Left ventricle myocardium inferior (tissue), 1 donor: ENCODE measurements around the gene NODAL. TPM values are rescaled to one million over a fixed set of nuclear protein-coding genes. Genes with fewer than 3 reads are reported as not detected.
A peak's percentile ranks its signal among the peaks of the same experiment; 100 is the strongest.

Experiments
- DNase-seq: peaks from one replicate; pipeline ENCODE4 v3.0.0-alpha.2; 2020
- H3K27ac ChIP-seq: fragments of 200-600 bp; replicated peaks from 2 replicates; pipeline ENCODE4 v1.8.0; 2021
- H3K27me3 ChIP-seq: fragments of 200-600 bp; 2 replicates; pipeline ENCODE4 v1.8.0; 2021; ENCODE audit warnings: low read depth
- H3K36me3 ChIP-seq: fragments of 200-600 bp; 2 replicates; pipeline ENCODE4 v1.8.0; 2021
- H3K4me1 ChIP-seq: fragments of 200-600 bp; 2 replicates; pipeline ENCODE4 v1.8.0; 2021
- H3K4me3 ChIP-seq: fragments of 200-600 bp; 2 replicates; pipeline ENCODE4 v1.8.0; 2021; ENCODE audit warnings: mild to moderate bottlenecking, moderate library complexity
- H3K9me3 ChIP-seq: fragments of 200-600 bp; replicated peaks from 2 replicates; pipeline ENCODE4 v1.8.0; 2021
- CTCF ChIP-seq: fragments of 200-600 bp; IDR thresholded peaks from 2 replicates; pipeline ENCODE4 v1.8.0; 2021; ENCODE audit warnings: antibody characterized with exemption, mild to moderate bottlenecking, borderline replicate concordance
- intact Hi-C: fragments of 100-400 bp; cut with micrococcal nuclease; formaldehyde crosslinking; loops from one replicate; pipeline ENCODE4 v1.11.0; 2022
- total RNA-seq: library from RNA; stranded (reverse); fragmentation: NEBNext Ultra II Directional; extraction: Animal tissue kit (Norgen Biotek cat#: 25700); gene quantifications from one replicate; pipeline ENCODE4 v1.2.1, GENCODE V29; 2021
- donor health status: DM: no; HTN: yes; CAD: no; lungs with severe emphysema.

The NODAL gene
- total RNA-seq, 1 donor from 2014 or later = 0.16 TPM

GRCh38 chr10:70478191-70479164, 37.0 kb upstream of the NODAL start, which contains the start of gene PALD1:
PALD1 (plus strand) TSS chr10:70478767; CDS start chr10:70525952, 47,185 bp downstream.
- no peaks in the 10 kb centered on the region for H3K36me3 ChIP-seq
- intact Hi-C loops = loop anchor here (5.0 kb wide), 1 partner anchor 39 kb away; no protein-coding TSS in a partner anchor
- peaks cover 76% of the 10 kb centered on the region for H3K4me1 ChIP-seq
- no peaks in the 10 kb centered on the region for H3K27me3 ChIP-seq
- H3K9me3 ChIP-seq = no peaks in the 10 kb centered on the region
- peak within 1 kb of the TSS; percentile 88 for H3K27ac ChIP-seq
- peak; percentile 83 for DNase-seq
- peak; percentile 72 for TF ChIP-seq CTCF
- H3K4me3 ChIP-seq = peak within 1 kb of the TSS; percentile 77

GRCh38 chr10:70477661-70478162, 36.2 kb upstream of the NODAL start:
- Histone ChIP-seq H3K4me3 (peak overlapping the region; percentile 77), H3K27me3 (no peaks in the 10 kb centered on the region), H3K9me3 (no peaks in the 10 kb centered on the region), H3K36me3 (no peaks in the 10 kb centered on the region), H3K27ac (peak overlapping the region; percentile 88), H3K4me1 (peaks cover 69% of the 10 kb centered on the region)
- intact Hi-C loops = loop anchor here (5.0 kb wide), 1 partner anchor 40 kb away; no protein-coding TSS in a partner anchor
- DNase-seq = no peak
- no peak for TF ChIP-seq CTCF

GRCh38 chr10:70476249-70477035, 35.0 kb upstream of the NODAL start:
- DNase-seq = no peak
- intact Hi-C loops = loop anchor here (5.0 kb wide), 1 partner anchor 41 kb away; no protein-coding TSS in a partner anchor
- no peak for TF ChIP-seq CTCF
- Histone ChIP-seq H3K9me3 (no peaks in the 10 kb centered on the region), H3K4me3 (no peak overlapping the region), H3K27ac (no peak overlapping the region), H3K4me1 (peaks cover 56% of the 10 kb centered on the region), H3K27me3 (no peaks in the 10 kb centered on the region), H3K36me3 (no peaks in the 10 kb centered on the region)

GRCh38 chr10:70475661-70476060, 34.2 kb upstream of the NODAL start:
- TF ChIP-seq CTCF = no peak
- intact Hi-C loops = loop anchor here (5.0 kb wide), 1 partner anchor 42 kb away; no protein-coding TSS in a partner anchor
- no peak for DNase-seq
- peaks cover 48% of the 10 kb centered on the region for H3K4me1 ChIP-seq
- H3K4me3 ChIP-seq = no peak overlapping the region
- H3K27me3 ChIP-seq = no peaks in the 10 kb centered on the region
- no peaks in the 10 kb centered on the region for H3K9me3 ChIP-seq
- H3K27ac ChIP-seq = no peak overlapping the region
- H3K36me3 ChIP-seq = no peaks in the 10 kb centered on the region

- no peak for DNase-seq
- H3K4me3 ChIP-seq = no peak overlapping the region
- TF ChIP-seq CTCF = no peak
- intact Hi-C loops = loop anchor here (5.0 kb wide), 1 partner anchor 43 kb away; no protein-coding TSS in a partner anchor
- H3K27ac ChIP-seq = no peak overlapping the region
- no peaks in the 10 kb centered on the region for H3K36me3 ChIP-seq
- H3K4me1 ChIP-seq = peaks cover 39% of the 10 kb centered on the region
- no peaks in the 10 kb centered on the region for H3K9me3 ChIP-seq
- H3K27me3 ChIP-seq = no peaks in the 10 kb centered on the region
Measured at GRCh38 chr10:70474780-70475179, 33.3 kb upstream of the NODAL start.
